ENCODE measurements around the gene HTR1E. TPM values are rescaled to one million over a fixed set of nuclear protein-coding genes. Genes with fewer than 3 reads are reported as not detected.

Gene HTR1E
- total RNA-seq, 1 donor from 2014 or later = not detected

GRCh38 chr6:86941461-86941860, 4.1 kb downstream of the HTR1E start:
- TF ChIP-seq EZH2 (IDR thresholded peaks at IDR 0.05; ENCODE audit: insufficient read depth, low read length) = no peak
- TF ChIP-seq CTCF (IDR thresholded peaks at IDR 0.05; ENCODE audit: insufficient read depth, low read depth, low read length) = no peak
- Histone ChIP-seq H3K4me1 (ENCODE audit: insufficient read depth, low read length) (peaks cover 4% of the 10 kb centered on the region), H3K4me2 (ENCODE audit: low read length) (no peak overlapping the region), H3K9me3 (ENCODE audit: insufficient read depth, low read depth, low read length) (no peaks in the 10 kb centered on the region), H4K20me1 (ENCODE audit: insufficient read depth, low read length) (no peaks in the 10 kb centered on the region), H3K36me3 (ENCODE audit: insufficient read depth, low read length) (no peaks in the 10 kb centered on the region), H2AFZ (ENCODE audit: low read depth, low read length) (no peak overlapping the region), H3K27me3 (ENCODE audit: insufficient read depth, low read length) (peaks cover 16% of the 10 kb centered on the region), H3K4me3 (ENCODE audit: insufficient read depth, low read depth, low read length) (no peak overlapping the region), H3K9ac (ENCODE audit: low read length) (no peak overlapping the region), H3K27ac (ENCODE audit: low read depth, low read length) (no peak overlapping the region), H3K79me2 (ENCODE audit: insufficient read depth, low read length) (no peaks in the 10 kb centered on the region)
- Mint-ChIP-seq H3K36me3 (ENCODE audit: low read depth, unreplicated experiment) (no peaks in the 10 kb centered on the region), H3K27me3 (ENCODE audit: low read depth, unreplicated experiment) (peaks cover 47% of the 10 kb centered on the region), H3K4me1 (ENCODE audit: low read depth, unreplicated experiment) (no peaks in the 10 kb centered on the region), H3K4me3 (ENCODE audit: unreplicated experiment) (no peak overlapping the region), H3K27ac (ENCODE audit: unreplicated experiment) (no peak overlapping the region), H3K9me3 (ENCODE audit: unreplicated experiment) (peaks cover 5% of the 10 kb centered on the region)
- FAIRE-seq = no peak
- no peak for DNase-seq (ENCODE audit: low read depth)

- TF ChIP-seq CTCF (IDR thresholded peaks at IDR 0.05; ENCODE audit: insufficient read depth, low read depth, low read length) = no peak
- no peak for TF ChIP-seq EZH2 (IDR thresholded peaks at IDR 0.05; ENCODE audit: insufficient read depth, low read length)
These were observed 5.6 kb downstream of the HTR1E start for GRCh38 chr6:86942769-86943516.

GRCh38 chr6:86943819-86944407, 6.6 kb downstream of the HTR1E start:
- H3K4me3 ChIP-seq (ENCODE audit: insufficient read depth, low read depth, low read length) = no peak overlapping the region
- no peak overlapping the region for H3K4me2 ChIP-seq (ENCODE audit: low read length)
- no peak overlapping the region for H3K27ac ChIP-seq (ENCODE audit: low read depth, low read length)
- no peak overlapping the region for H3K27ac Mint-ChIP-seq (ENCODE audit: unreplicated experiment)
- H3K27me3 Mint-ChIP-seq (ENCODE audit: low read depth, unreplicated experiment) = peaks cover 23% of the 10 kb centered on the region
- no peaks in the 10 kb centered on the region for H3K36me3 Mint-ChIP-seq (ENCODE audit: low read depth, unreplicated experiment)
- H3K4me1 Mint-ChIP-seq (ENCODE audit: low read depth, unreplicated experiment) = no peaks in the 10 kb centered on the region
- peaks cover 3% of the 10 kb centered on the region for H3K27me3 ChIP-seq (ENCODE audit: insufficient read depth, low read length)
- TF ChIP-seq EZH2 (IDR thresholded peaks at IDR 0.05; ENCODE audit: insufficient read depth, low read length) = no peak
- TF ChIP-seq CTCF (IDR thresholded peaks at IDR 0.05; ENCODE audit: insufficient read depth, low read depth, low read length) = no peak
- H3K36me3 ChIP-seq (ENCODE audit: insufficient read depth, low read length) = no peaks in the 10 kb centered on the region
- no peaks in the 10 kb centered on the region for H3K79me2 ChIP-seq (ENCODE audit: insufficient read depth, low read length)
- no peaks in the 10 kb centered on the region for H3K9me3 ChIP-seq (ENCODE audit: insufficient read depth, low read depth, low read length)
- H4K20me1 ChIP-seq (ENCODE audit: insufficient read depth, low read length) = no peaks in the 10 kb centered on the region
- H2AFZ ChIP-seq (ENCODE audit: low read depth, low read length) = no peak overlapping the region
- H3K4me1 ChIP-seq (ENCODE audit: insufficient read depth, low read length) = no peaks in the 10 kb centered on the region
- H3K9me3 Mint-ChIP-seq (ENCODE audit: unreplicated experiment) = peaks cover 5% of the 10 kb centered on the region
- H3K9ac ChIP-seq (ENCODE audit: low read length) = no peak overlapping the region
- no peak overlapping the region for H3K4me3 Mint-ChIP-seq (ENCODE audit: unreplicated experiment)
- FAIRE-seq (no peak), DNase-seq (ENCODE audit: low read depth) (no peak)

More at GRCh38 chr6:86942769-86943516, 5.6 kb downstream of the HTR1E start:
- Mint-ChIP-seq H3K27me3 (ENCODE audit: low read depth, unreplicated experiment) (peaks cover 32% of the 10 kb centered on the region), H3K27ac (ENCODE audit: unreplicated experiment) (no peak overlapping the region), H3K36me3 (ENCODE audit: low read depth, unreplicated experiment) (no peaks in the 10 kb centered on the region), H3K4me3 (ENCODE audit: unreplicated experiment) (no peak overlapping the region), H3K4me1 (ENCODE audit: low read depth, unreplicated experiment) (no peaks in the 10 kb centered on the region), H3K9me3 (ENCODE audit: unreplicated experiment) (peaks cover 5% of the 10 kb centered on the region)
- Histone ChIP-seq H3K9ac (ENCODE audit: low read length) (no peak overlapping the region), H3K4me2 (ENCODE audit: low read length) (no peak overlapping the region), H4K20me1 (ENCODE audit: insufficient read depth, low read length) (no peaks in the 10 kb centered on the region), H3K27me3 (ENCODE audit: insufficient read depth, low read length) (peaks cover 10% of the 10 kb centered on the region), H3K27ac (ENCODE audit: low read depth, low read length) (no peak overlapping the region), H3K9me3 (ENCODE audit: insufficient read depth, low read depth, low read length) (no peaks in the 10 kb centered on the region), H3K4me1 (ENCODE audit: insufficient read depth, low read length) (no peaks in the 10 kb centered on the region), H3K79me2 (ENCODE audit: insufficient read depth, low read length) (no peaks in the 10 kb centered on the region), H3K36me3 (ENCODE audit: insufficient read depth, low read length) (no peaks in the 10 kb centered on the region), H3K4me3 (ENCODE audit: insufficient read depth, low read depth, low read length) (no peak overlapping the region), H2AFZ (ENCODE audit: low read depth, low read length) (no peak overlapping the region)
- FAIRE-seq (no peak), DNase-seq (ENCODE audit: low read depth) (no peak)

All from astrocyte (in vitro differentiated cells and primary cell).